Skeletal muscle tissue (tissue), 5 donors: ENCODE results near the gene ASPHD2. TPM values are rescaled to one million over a fixed set of nuclear protein-coding genes. Genes with fewer than 3 reads are reported as not detected.

Experiments
- H3K27ac ChIP-seq: one replicate; pipeline ENCODE4 v1.7.0; 2013; ENCODE audit warnings: mild to moderate bottlenecking, low read depth, low read length, inconsistent platforms
- H3K27me3 ChIP-seq, 3 donors: one replicate each; pipeline ENCODE4 v1.7.0; 2013; ENCODE audit warnings: low read length in 3 of 3; ENCODE audit not compliant: control insufficient read depth in 3 of 3, insufficient read depth in 3 of 3
- H3K36me3 ChIP-seq, 3 donors: one replicate each; pipeline ENCODE4 v1.7.0; 2013; ENCODE audit warnings: low read length in 3 of 3; ENCODE audit not compliant: control insufficient read depth in 3 of 3, insufficient read depth in 3 of 3
- H3K4me1 ChIP-seq, 3 donors: one replicate each; pipeline ENCODE4 v1.7.0; 2013; ENCODE audit warnings: low read length in 3 of 3, mild to moderate bottlenecking in 3 of 3; ENCODE audit not compliant: control insufficient read depth in 3 of 3, insufficient read depth in 3 of 3
- H3K4me3 ChIP-seq, 3 donors: one replicate each; pipeline ENCODE4 v1.7.0; 2013; ENCODE audit warnings: low read length in 3 of 3
- H3K9ac ChIP-seq, 3 donors: one replicate each; pipeline ENCODE4 v1.7.0; 2013; ENCODE audit warnings: low read length in 3 of 3, mild to moderate bottlenecking in 3 of 3, moderate library complexity in 2 of 3, low read depth in 1 of 3
- H3K9me3 ChIP-seq, 3 donors: one replicate each; pipeline ENCODE4 v1.7.0; 2013; ENCODE audit warnings: low read length in 3 of 3; ENCODE audit not compliant: control insufficient read depth in 3 of 3
- small RNA-seq: library from RNA; depleted of rRNA; stranded (forward); fragments of <200 nt; gene quantifications from one replicate; pipeline ENCODE3, GENCODE V24; 2014
- total RNA-seq: library from RNA; depleted of rRNA; stranded (reverse); fragments of >200 nt; gene quantifications from one replicate; pipeline ENCODE4 v1.2.3, GENCODE V29; 2014
- donor health status: Osteomylitis.

The ASPHD2 gene
- total RNA-seq, 1 donor from 2014 or later, result 1.0 TPM

GRCh38 chr22:26487996-26488395 lies 58.9 kb downstream of the ASPHD2 start:
- Histone ChIP-seq H3K4me1 (peaks cover 13 to 18% (median 18%) of the 10 kb centered on the region in 3 donors), H3K36me3 (peaks cover 44 to 56% (median 51%) of the 10 kb centered on the region in 3 donors), H3K4me3 (no peak overlapping the region), H3K27ac (no peak overlapping the region), H3K27me3 (no peaks in the 10 kb centered on the region), H3K9me3 (no peaks in the 10 kb centered on the region), H3K9ac (no peak overlapping the region)

GRCh38 chr22:26489447-26490036 lies 60.5 kb downstream of the ASPHD2 start:
- Histone ChIP-seq H3K9me3 (no peaks in the 10 kb centered on the region), H3K4me3 (no peak overlapping the region), H3K4me1 (peaks cover 7 to 11% (median 7%) of the 10 kb centered on the region in 3 donors), H3K36me3 (peaks cover 58 to 70% (median 65%) of the 10 kb centered on the region in 3 donors), H3K27ac (no peak overlapping the region), H3K27me3 (no peaks in the 10 kb centered on the region), H3K9ac (no peak overlapping the region)

- H3K27ac ChIP-seq, result no peak overlapping the region
- H3K36me3 ChIP-seq, result peaks cover 79 to 92% (median 86%) of the 10 kb centered on the region in 3 donors
- no peak overlapping the region for H3K9ac ChIP-seq
- no peaks in the 10 kb centered on the region for H3K9me3 ChIP-seq
- no peak overlapping the region for H3K4me3 ChIP-seq
- no peaks in the 10 kb centered on the region for H3K4me1 ChIP-seq
- H3K27me3 ChIP-seq, result no peaks in the 10 kb centered on the region
Observed at GRCh38 chr22:26492220-26492619, 63.2 kb downstream of the ASPHD2 start.

GRCh38 chr22:26494506-26494905 lies 65.4 kb downstream of the ASPHD2 start:
- H3K9ac ChIP-seq, result no peak overlapping the region
- H3K27me3 ChIP-seq, result no peaks in the 10 kb centered on the region
- H3K36me3 ChIP-seq, result peaks cover 72 to 82% (median 82%) of the 10 kb centered on the region in 3 donors
- no peak overlapping the region for H3K27ac ChIP-seq
- H3K9me3 ChIP-seq, result no peaks in the 10 kb centered on the region
- H3K4me3 ChIP-seq, result no peak overlapping the region
- peaks cover 0 to 8% (median 5%) of the 10 kb centered on the region in 3 donors for H3K4me1 ChIP-seq

Small RNA genes lying within 50 kb of the gene (small RNA-seq; reads per million reads assigned to genes)
- not detected for gene RNA5SP495

Other genes starting within 250 kb of the ASPHD2 start
- 20.9 TPM for gene HPS4, start 54.5 kb downstream of the ASPHD2 start, total RNA-seq
- 8.9 TPM for gene SRRD, start 54.6 kb downstream of the ASPHD2 start, total RNA-seq
- gene TFIP11, start 83.2 kb downstream of the ASPHD2 start, total RNA-seq, result 30.3 TPM
- gene TPST2, start 160.9 kb downstream of the ASPHD2 start, total RNA-seq, result 6.8 TPM
- gene CRYBB1, start 188.8 kb downstream of the ASPHD2 start, total RNA-seq, result 1.0 TPM
- gene CRYBA4, start 192.7 kb downstream of the ASPHD2 start, total RNA-seq, result not detected
- gene MIAT, start 228.3 kb downstream of the ASPHD2 start, total RNA-seq, result 0.52 TPM